HFF-Myc (cell line): ENCODE measurements around the gene RFWD3.

Experiments used
- DNase-seq: peaks from one replicate; pipeline ENCODE4 v3.0.0-alpha.2; 2011; ENCODE audit warnings: low read depth; ENCODE audit errors: extremely low read depth
- H3K4me3 ChIP-seq: replicated peaks from 2 replicates; pipeline ENCODE4 v1.5.1; 2011; ENCODE audit warnings: low read depth, mild to moderate bottlenecking, control low read depth, low read length
- CTCF ChIP-seq: IDR thresholded peaks from 2 replicates; pipeline ENCODE4 v1.5.1; 2012; ENCODE audit warnings: mild to moderate bottlenecking, low read depth, low read length, control low read depth; ENCODE audit errors: missing control alignments

RFWD3 gene

GRCh38 chr16:74575807-74576643 lies 90.7 kb downstream of the RFWD3 start:
- no peak for DNase-seq
- no peak overlapping the region for H3K4me3 ChIP-seq
- TF ChIP-seq CTCF, result no peak

DNA sequence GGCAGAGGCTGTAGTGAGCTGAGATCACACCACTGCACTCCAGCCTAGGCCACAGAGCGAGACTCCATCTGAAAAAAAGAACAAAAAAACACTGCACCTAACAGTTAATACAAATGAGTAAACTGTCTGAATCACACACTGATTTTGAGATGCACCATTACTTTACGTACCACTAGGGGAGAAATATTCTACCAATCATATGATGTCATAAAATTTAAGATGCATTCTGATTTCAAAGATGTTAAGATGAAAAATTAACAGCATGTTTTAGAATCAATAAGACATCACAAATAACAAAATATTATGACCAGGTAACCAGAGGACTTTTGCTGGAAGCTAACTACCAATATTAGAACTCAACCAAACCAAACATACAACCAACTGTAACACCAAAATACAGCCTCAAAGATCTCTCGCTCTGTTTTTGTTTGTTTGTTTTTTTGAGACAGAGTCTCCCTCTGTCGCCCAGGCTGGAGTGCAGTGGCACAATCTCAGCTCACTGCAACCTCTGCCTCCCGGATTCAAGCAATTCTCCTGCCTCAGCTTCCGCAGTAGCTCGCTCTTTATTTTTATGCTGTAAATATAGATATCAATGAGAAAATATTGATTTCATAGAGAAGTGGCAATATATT lies 91.4 kb downstream of the RFWD3 start:
- no peak for DNase-seq
- H3K4me3 ChIP-seq, result no peak overlapping the region
- TF ChIP-seq CTCF, result no peak

- DNase-seq, result no peak
Measured at GRCh38 chr16:74574146-74574545, 92.5 kb downstream of the RFWD3 start.

DNA sequence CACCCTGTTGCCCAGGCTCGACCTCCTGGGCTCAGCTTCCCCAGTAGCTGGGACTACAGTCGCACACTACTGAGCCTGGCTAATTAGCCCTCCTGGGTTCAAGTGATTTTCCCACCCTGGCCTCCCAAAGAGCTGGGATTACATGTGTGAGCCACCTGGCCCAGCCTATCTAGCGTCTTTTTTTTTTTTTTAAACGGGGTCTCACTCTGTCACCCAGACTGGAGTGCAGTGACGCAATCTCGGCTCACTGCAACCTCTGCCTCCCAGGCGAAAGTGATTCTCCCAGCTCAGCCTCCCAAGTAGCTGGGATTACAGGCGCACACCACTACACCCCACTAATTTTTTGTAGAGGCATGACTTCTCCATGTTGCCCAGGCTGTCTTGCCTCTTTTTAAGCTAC lies 93.1 kb downstream of the RFWD3 start:
- DNase-seq, result no peak
- no peak overlapping the region for H3K4me3 ChIP-seq
- TF ChIP-seq CTCF, result no peak

More at GRCh38 chr16:74574146-74574545, 92.5 kb downstream of the RFWD3 start:
- no peak for TF ChIP-seq CTCF
- no peak overlapping the region for H3K4me3 ChIP-seq
